Lower lobe of right lung (tissue), 2 donors: ENCODE results near the gene GRIA3. TPM values are rescaled to one million over a fixed set of nuclear protein-coding genes. Genes with fewer than 3 reads are reported as not detected.

Experiments used
- ATAC-seq, 2 donors: fragments of 200-7000 bp; cut with Tn5 transposase; one replicate each; pipeline ENCODE4 v1.9.1; 2020 to 2022; ENCODE audit warnings: mild to moderate bottlenecking in 2 of 2, moderate library complexity in 2 of 2
- DNase-seq: peaks from one replicate; pipeline ENCODE4 v3.0.0-alpha.2; 2020
- H3K27ac ChIP-seq: fragments of 200-600 bp; one replicate; pipeline ENCODE4 v1.8.0; 2022
- H3K27me3 ChIP-seq: fragments of 200-600 bp; one replicate; pipeline ENCODE4 v1.8.0; 2022; ENCODE audit warnings: low read depth
- H3K36me3 ChIP-seq: fragments of 200-600 bp; one replicate; pipeline ENCODE4 v1.8.0; 2022; ENCODE audit warnings: mild to moderate bottlenecking
- H3K4me1 ChIP-seq: fragments of 200-600 bp; one replicate; pipeline ENCODE4 v1.8.0; 2022
- H3K4me3 ChIP-seq: fragments of 200-600 bp; one replicate; pipeline ENCODE4 v1.8.0; 2022; ENCODE audit warnings: mild to moderate bottlenecking
- H3K9me3 ChIP-seq: fragments of 200-600 bp; one replicate; pipeline ENCODE4 v1.8.0; 2022
- intact Hi-C: fragments of 100-400 bp; cut with DNase I; formaldehyde crosslinking; loops from one replicate; pipeline ENCODE4 v1.11.0; 2022
- total RNA-seq: library from RNA; stranded (reverse); fragmentation: NEBNext Ultra II Directional; extraction: Animal tissue kit (Norgen Biotek cat#: 25700); gene quantifications from one replicate; pipeline ENCODE4 v1.2.1, GENCODE V29; 2021
- TF ChIP-seq, protein P1 (sequence below): fragments of 200-600 bp; IDR thresholded peaks from one replicate; pipeline ENCODE4 v1.8.0; 2022; ENCODE audit warnings: antibody characterized with exemption, mild to moderate bottlenecking
- donor health status: DM: no; HTN: yes; CAD: no; lungs with severe emphysema.

GRIA3 gene
- total RNA-seq, 1 donor from 2014 or later, result 0.47 TPM

DNA sequence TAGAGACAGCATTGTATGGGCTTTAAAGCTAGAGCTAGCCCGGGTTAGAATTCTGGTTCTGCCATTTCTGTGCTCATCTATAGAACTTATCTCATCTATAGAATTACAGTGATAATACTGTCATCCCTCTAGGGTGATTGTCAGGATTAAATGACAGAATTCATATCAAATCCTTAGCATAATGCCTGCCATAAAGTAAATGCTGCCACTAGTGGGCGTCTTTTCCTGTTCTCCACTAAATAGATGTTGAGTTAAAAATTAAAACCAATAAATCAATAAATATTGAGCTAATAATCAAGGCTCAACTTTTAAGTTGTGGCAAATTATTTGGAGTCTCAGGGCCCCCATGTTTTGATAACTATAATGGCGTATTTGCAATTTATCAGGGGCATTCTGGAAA is 19.7 kb downstream of the GRIA3 start:
- Histone ChIP-seq H3K27me3 (no peaks in the 10 kb centered on the region), H3K27ac (no peak overlapping the region), H3K4me3 (no peak overlapping the region), H3K36me3 (no peaks in the 10 kb centered on the region), H3K9me3 (no peaks in the 10 kb centered on the region), H3K4me1 (no peaks in the 10 kb centered on the region)
- intact Hi-C loops, result no loop called here
- TF ChIP-seq, protein P1, sequence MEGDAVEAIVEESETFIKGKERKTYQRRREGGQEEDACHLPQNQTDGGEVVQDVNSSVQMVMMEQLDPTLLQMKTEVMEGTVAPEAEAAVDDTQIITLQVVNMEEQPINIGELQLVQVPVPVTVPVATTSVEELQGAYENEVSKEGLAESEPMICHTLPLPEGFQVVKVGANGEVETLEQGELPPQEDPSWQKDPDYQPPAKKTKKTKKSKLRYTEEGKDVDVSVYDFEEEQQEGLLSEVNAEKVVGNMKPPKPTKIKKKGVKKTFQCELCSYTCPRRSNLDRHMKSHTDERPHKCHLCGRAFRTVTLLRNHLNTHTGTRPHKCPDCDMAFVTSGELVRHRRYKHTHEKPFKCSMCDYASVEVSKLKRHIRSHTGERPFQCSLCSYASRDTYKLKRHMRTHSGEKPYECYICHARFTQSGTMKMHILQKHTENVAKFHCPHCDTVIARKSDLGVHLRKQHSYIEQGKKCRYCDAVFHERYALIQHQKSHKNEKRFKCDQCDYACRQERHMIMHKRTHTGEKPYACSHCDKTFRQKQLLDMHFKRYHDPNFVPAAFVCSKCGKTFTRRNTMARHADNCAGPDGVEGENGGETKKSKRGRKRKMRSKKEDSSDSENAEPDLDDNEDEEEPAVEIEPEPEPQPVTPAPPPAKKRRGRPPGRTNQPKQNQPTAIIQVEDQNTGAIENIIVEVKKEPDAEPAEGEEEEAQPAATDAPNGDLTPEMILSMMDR, result no peak
- DNase-seq (no peak), ATAC-seq (no peak)

DNA sequence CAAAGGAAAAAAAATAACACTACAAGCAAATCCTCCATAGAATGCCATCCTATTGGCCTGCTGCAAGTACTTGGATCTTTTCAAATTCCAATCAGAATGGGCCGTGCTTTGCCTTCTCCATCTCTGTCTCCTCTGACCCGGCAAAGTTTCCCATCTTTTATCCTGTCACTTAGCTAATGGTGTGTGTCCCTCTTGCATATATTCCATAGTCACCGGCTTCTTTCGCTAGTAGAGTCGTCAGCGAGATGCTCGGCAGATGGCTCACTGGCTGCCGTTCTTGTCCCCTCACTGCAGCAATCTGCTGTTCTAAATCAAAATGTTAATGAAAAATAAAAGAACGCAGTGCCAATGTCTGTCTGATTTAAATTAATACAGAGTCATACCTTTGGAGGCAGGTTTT is 22.1 kb downstream of the GRIA3 start:
- no peak for ATAC-seq
- TF ChIP-seq, protein P1, result no peak
- intact Hi-C loops, result no loop called here
- Histone ChIP-seq H3K27me3 (no peaks in the 10 kb centered on the region), H3K36me3 (no peaks in the 10 kb centered on the region), H3K9me3 (no peaks in the 10 kb centered on the region), H3K4me1 (no peaks in the 10 kb centered on the region), H3K27ac (no peak overlapping the region), H3K4me3 (no peak overlapping the region)
- DNase-seq, result no peak

DNA sequence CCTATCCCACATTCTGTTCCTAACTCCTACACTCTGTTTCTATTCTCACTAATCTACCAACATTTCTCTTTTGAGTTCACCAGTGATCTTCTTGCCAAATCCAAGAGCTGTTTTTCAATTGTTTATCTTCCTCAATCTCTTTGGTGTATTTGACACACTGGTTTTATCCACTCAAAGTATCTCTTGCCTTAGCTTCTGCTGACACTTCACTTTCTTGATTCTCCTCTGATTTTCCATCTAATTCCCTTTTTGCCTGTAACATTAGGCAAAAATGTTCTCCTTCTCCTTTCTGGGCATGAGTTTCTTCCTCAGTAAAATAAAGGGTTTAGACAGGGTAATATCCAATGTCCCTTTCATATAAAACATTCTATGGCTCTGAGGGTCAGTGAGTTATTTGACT is 26.2 kb downstream of the GRIA3 start:
- ATAC-seq, result no peak

DNA sequence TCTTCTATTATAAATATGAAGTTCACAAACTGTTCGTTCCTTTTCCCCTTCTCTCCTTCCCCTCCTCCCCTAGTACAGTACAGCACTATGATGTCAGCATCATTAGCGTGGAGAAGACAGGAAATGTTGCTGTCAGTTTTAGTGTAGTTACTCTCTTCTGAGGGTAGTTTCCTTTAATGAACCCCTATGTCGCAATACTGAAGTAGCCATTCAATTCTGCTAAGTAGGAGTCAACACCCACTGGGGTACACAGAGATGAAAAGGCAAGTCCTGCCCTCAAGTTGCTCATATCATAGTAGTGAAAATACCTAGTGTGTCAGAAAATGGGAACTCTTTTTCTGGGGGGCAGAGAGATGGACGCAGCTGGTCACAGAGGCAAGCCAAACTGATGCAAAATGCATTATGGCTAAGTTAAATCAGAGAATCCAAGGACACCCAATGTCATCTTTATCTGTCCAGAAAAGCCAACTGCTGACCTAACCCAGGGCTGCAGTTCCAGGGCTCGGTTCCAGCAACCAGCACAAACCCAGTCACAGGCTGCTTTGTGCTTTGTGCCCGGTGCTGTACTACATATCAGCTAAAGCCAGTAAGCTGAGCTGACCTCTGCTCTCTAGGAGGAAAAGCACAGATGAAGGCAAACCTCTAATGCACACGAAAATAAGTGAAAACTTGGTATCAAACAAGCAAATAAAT is 31.5 kb downstream of the GRIA3 start:
- intact Hi-C loops, result no loop called here
- Histone ChIP-seq H3K27me3 (no peaks in the 10 kb centered on the region), H3K9me3 (no peaks in the 10 kb centered on the region), H3K27ac (no peak overlapping the region), H3K36me3 (no peaks in the 10 kb centered on the region), H3K4me1 (no peaks in the 10 kb centered on the region), H3K4me3 (no peak overlapping the region)
- DNase-seq (no peak), ATAC-seq (no peak)
- TF ChIP-seq, protein P1, result no peak

More for the DNA sequence above, 26.2 kb downstream of the GRIA3 start:
- DNase-seq, result no peak
- no peaks in the 10 kb centered on the region for H3K36me3 ChIP-seq
- no peaks in the 10 kb centered on the region for H3K9me3 ChIP-seq
- H3K27me3 ChIP-seq, result no peaks in the 10 kb centered on the region
- TF ChIP-seq, protein P1, result no peak
- H3K4me1 ChIP-seq, result no peaks in the 10 kb centered on the region
- intact Hi-C loops, result no loop called here
- H3K27ac ChIP-seq, result no peak overlapping the region
- H3K4me3 ChIP-seq, result no peak overlapping the region

DNA sequence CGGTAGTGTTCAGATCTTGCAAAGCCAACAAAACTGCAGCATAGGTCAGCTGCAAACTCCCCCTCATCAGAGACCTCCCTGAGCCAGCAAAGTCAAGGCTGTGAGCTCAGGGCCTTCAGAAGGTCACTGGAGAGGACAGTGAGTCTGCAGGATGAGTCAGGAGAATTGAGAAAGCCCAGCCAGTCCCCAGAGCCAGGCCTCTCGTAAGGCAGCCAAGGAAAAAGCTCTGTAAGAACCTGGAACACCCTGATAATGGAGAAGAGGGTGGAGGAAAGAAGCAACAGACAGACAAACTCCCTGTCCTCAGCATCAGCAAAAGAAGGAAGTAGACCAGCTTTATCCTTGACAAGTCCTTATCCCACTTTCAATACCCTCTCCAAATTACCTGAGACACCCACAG is 33.0 kb downstream of the GRIA3 start:
- Histone ChIP-seq H3K9me3 (no peaks in the 10 kb centered on the region), H3K27me3 (no peaks in the 10 kb centered on the region), H3K4me1 (no peaks in the 10 kb centered on the region), H3K27ac (no peak overlapping the region), H3K36me3 (no peaks in the 10 kb centered on the region), H3K4me3 (no peak overlapping the region)
- DNase-seq, result no peak
- TF ChIP-seq, protein P1, result no peak
- intact Hi-C loops, result no loop called here
- ATAC-seq, result no peak
